ENCODE results near the gene DCDC2. TPM values are rescaled to one million over a fixed set of nuclear protein-coding genes. Genes with fewer than 3 reads are reported as not detected.
A peak's percentile ranks its signal among the peaks of the same experiment; 100 is the strongest.

The DCDC2 gene
- total RNA-seq, 1 experiment from 2014 or later: 191 TPM

GRCh38 chr6:24327756-24328155 lies 30.1 kb downstream of the DCDC2 start:
- no TSS peak for BruUV-seq (replicated peaks)
- Mint-ChIP-seq H3K4me3 (ENCODE audit: unreplicated experiment) (no peak overlapping the region), H3K36me3 (ENCODE audit: insufficient read depth, unreplicated experiment) (peaks cover 62% of the 10 kb centered on the region), H3K4me1 (ENCODE audit: low read depth, unreplicated experiment) (peaks cover 59% of the 10 kb centered on the region), H3K9me3 (ENCODE audit: unreplicated experiment) (no peaks in the 10 kb centered on the region), H3K27ac (ENCODE audit: unreplicated experiment) (no peak overlapping the region), H3K27me3 (ENCODE audit: insufficient read depth, unreplicated experiment) (no peaks in the 10 kb centered on the region)
- H3K27me3 ChIP-seq (replicated peaks; ENCODE audit: control insufficient read depth, insufficient read depth, low read length): no peaks in the 10 kb centered on the region
- H3K9me3 ChIP-seq: no peaks in the 10 kb centered on the region
- no peak overlapping the region for H3K4me3 ChIP-seq (ENCODE audit: low read depth, low read length)
- ChIA-PET CTCF (no interaction called here), POLR2A (no interaction called here)
- peaks cover 86% of the 10 kb centered on the region for H3K4me1 ChIP-seq
- TF ChIP-seq CTCF (IDR thresholded peaks at IDR 0.05; ENCODE audit: insufficient read depth in 1 of 2, low read depth in 1 of 2, low read length in 1 of 2, severe bottlenecking in 1 of 2, unreplicated experiment in 1 of 2): no peak
- intact Hi-C loops (cut with micrococcal nuclease; ENCODE audit: unreplicated experiment): loop anchor here (10.0 kb wide), 1 partner anchor 177 kb away; no protein-coding TSS in a partner anchor
- peaks cover 1% of the 10 kb centered on the region; the same call in 1 of the 2 replicates for H3K36me3 ChIP-seq (ENCODE audit: control insufficient read depth, insufficient read depth, low read length)
- no peak for DNase-seq

GRCh38 chr6:24325978-24326377 lies 31.9 kb downstream of the DCDC2 start:
- intact Hi-C loops (cut with micrococcal nuclease; ENCODE audit: unreplicated experiment): loop anchor here (2.0 to 10.0 kb wide), 2 partner anchors 31 to 179 kb away; no protein-coding TSS in a partner anchor
- Histone ChIP-seq H3K4me3 (ENCODE audit: low read depth, low read length) (no peak overlapping the region), H3K27me3 (replicated peaks; ENCODE audit: control insufficient read depth, insufficient read depth, low read length) (no peaks in the 10 kb centered on the region), H3K4me1 (peaks cover 87% of the 10 kb centered on the region), H3K9me3 (no peaks in the 10 kb centered on the region), H3K36me3 (ENCODE audit: control insufficient read depth, insufficient read depth, low read length) (peaks cover 1% of the 10 kb centered on the region; the same call in 1 of the 2 replicates)
- no TSS peak for BruUV-seq (replicated peaks)
- ChIA-PET CTCF (no interaction called here), POLR2A (no interaction called here)
- TF ChIP-seq CTCF (IDR thresholded peaks at IDR 0.05; ENCODE audit: insufficient read depth in 1 of 2, low read depth in 1 of 2, low read length in 1 of 2, severe bottlenecking in 1 of 2, unreplicated experiment in 1 of 2): no peak
- H3K4me1 Mint-ChIP-seq (ENCODE audit: low read depth, unreplicated experiment): peaks cover 63% of the 10 kb centered on the region
- no peaks in the 10 kb centered on the region for H3K9me3 Mint-ChIP-seq (ENCODE audit: unreplicated experiment)
- no peak overlapping the region for H3K27ac Mint-ChIP-seq (ENCODE audit: unreplicated experiment)
- DNase-seq: no peak
- no peak overlapping the region for H3K4me3 Mint-ChIP-seq (ENCODE audit: unreplicated experiment)
- H3K36me3 Mint-ChIP-seq (ENCODE audit: insufficient read depth, unreplicated experiment): peaks cover 58% of the 10 kb centered on the region
- no peaks in the 10 kb centered on the region for H3K27me3 Mint-ChIP-seq (ENCODE audit: insufficient read depth, unreplicated experiment)

- ChIA-PET POLR2A (interaction anchor here (0.6 to 0.9 kb wide), 2 partner anchors 29 to 33 kb away, joined by 3 read pairs; partner anchors contain the start of gene DCDC2), CTCF (no interaction called here)
- peaks cover 53% of the 10 kb centered on the region for H3K36me3 Mint-ChIP-seq (ENCODE audit: insufficient read depth, unreplicated experiment)
- BruUV-seq (replicated peaks): no TSS peak
- DNase-seq: no peak
- TF ChIP-seq CTCF (IDR thresholded peaks at IDR 0.05; ENCODE audit: insufficient read depth in 1 of 2, low read depth in 1 of 2, low read length in 1 of 2, severe bottlenecking in 1 of 2, unreplicated experiment in 1 of 2): no peak
- no peak overlapping the region for H3K4me3 ChIP-seq (ENCODE audit: low read depth, low read length)
- peaks cover 87% of the 10 kb centered on the region for H3K4me1 ChIP-seq
- no peaks in the 10 kb centered on the region for H3K27me3 ChIP-seq (replicated peaks; ENCODE audit: control insufficient read depth, insufficient read depth, low read length)
- H3K9me3 Mint-ChIP-seq (ENCODE audit: unreplicated experiment): no peaks in the 10 kb centered on the region
- intact Hi-C loops (cut with micrococcal nuclease; ENCODE audit: unreplicated experiment): loop anchor here (2.0 to 10.0 kb wide), 2 partner anchors 32 to 180 kb away; no protein-coding TSS in a partner anchor
- H3K27me3 Mint-ChIP-seq (ENCODE audit: insufficient read depth, unreplicated experiment): no peaks in the 10 kb centered on the region
- peaks cover 56% of the 10 kb centered on the region for H3K4me1 Mint-ChIP-seq (ENCODE audit: low read depth, unreplicated experiment)
- H3K9me3 ChIP-seq: no peaks in the 10 kb centered on the region
- H3K4me3 Mint-ChIP-seq (ENCODE audit: unreplicated experiment): peak overlapping the region; percentile 15
- peak overlapping the region; percentile 45 for H3K27ac Mint-ChIP-seq (ENCODE audit: unreplicated experiment)
- H3K36me3 ChIP-seq (ENCODE audit: control insufficient read depth, insufficient read depth, low read length): peaks cover 1% of the 10 kb centered on the region; the same call in 1 of the 2 replicates
Observed at GRCh38 chr6:24324617-24325016, 33.2 kb downstream of the DCDC2 start.

Measured in Caco-2 (cell line).